Activated CD4-positive, CD25-positive, alpha-beta regulatory T cell treated with anti-CD3 and anti-CD28 coated beads, Interleukin-2, amount 50 U/mL, for 16 hours (primary cell): ENCODE results near the gene PLPPR4.
"Not testable (repeated sequence)": the region's sequence is repeated elsewhere in the genome, so short reads cannot be mapped to it uniquely, and the experiment has no call there.

ENCODE experiments used
- DNase-seq: peaks from one replicate; pipeline ENCODE4 v3.0.0-alpha.2; 2020; ENCODE audit warnings: low read depth, low spot score

The PLPPR4 gene

GRCh38 chr1:99264201-99265021 is at the start of gene PLPPR4:
PLPPR4 (plus strand) TSS chr1:99264492; CDS start chr1:99264594, 102 bp downstream.
- DNase-seq, result no peak

GRCh38 chr1:99216956-99217355 is 47.3 kb upstream of the PLPPR4 start:
- DNase-seq, result no peak

GRCh38 chr1:99217599-99217998 is 46.7 kb upstream of the PLPPR4 start:
- no peak for DNase-seq

- DNase-seq, result no peak
Measured at GRCh38 chr1:99218572-99218971, 45.7 kb upstream of the PLPPR4 start.

- DNase-seq, result no peak
Measured at GRCh38 chr1:99218999-99219398, 45.3 kb upstream of the PLPPR4 start.

- DNase-seq, result no peak
Measured at GRCh38 chr1:99227056-99227897, 37.0 kb upstream of the PLPPR4 start.

- DNase-seq, result no peak
Measured at GRCh38 chr1:99228153-99228552, 36.1 kb upstream of the PLPPR4 start.

- DNase-seq, result no peak
Measured at GRCh38 chr1:99229122-99229521, 35.2 kb upstream of the PLPPR4 start.

GRCh38 chr1:99230695-99231094 is 33.6 kb upstream of the PLPPR4 start:
- no peak for DNase-seq

- DNase-seq, result no peak
Measured at GRCh38 chr1:99232172-99232571, 32.1 kb upstream of the PLPPR4 start.

GRCh38 chr1:99233446-99233845 is 30.8 kb upstream of the PLPPR4 start:
- DNase-seq, result no peak

- DNase-seq, result no peak
Measured at GRCh38 chr1:99236756-99237155, 27.5 kb upstream of the PLPPR4 start.

GRCh38 chr1:99239690-99240089 is 24.6 kb upstream of the PLPPR4 start:
- no peak for DNase-seq

GRCh38 chr1:99240621-99241020 is 23.7 kb upstream of the PLPPR4 start:
- no peak for DNase-seq

- no peak for DNase-seq
Measured at GRCh38 chr1:99246152-99246551, 18.1 kb upstream of the PLPPR4 start.

GRCh38 chr1:99247199-99247598 is 17.1 kb upstream of the PLPPR4 start:
- no peak for DNase-seq

- no peak for DNase-seq
Measured at GRCh38 chr1:99250728-99251127, 13.6 kb upstream of the PLPPR4 start.

GRCh38 chr1:99251308-99251707 is 13.0 kb upstream of the PLPPR4 start:
- no peak for DNase-seq

GRCh38 chr1:99252630-99253029 is 11.7 kb upstream of the PLPPR4 start:
- no peak for DNase-seq

- DNase-seq, result not testable (repeated sequence)
Measured at GRCh38 chr1:99260402-99260801, 3.9 kb upstream of the PLPPR4 start.

- DNase-seq, result no peak
Measured at GRCh38 chr1:99265124-99265523, 832 bp downstream of the PLPPR4 start.

GRCh38 chr1:99266726-99267125 is 2.4 kb downstream of the PLPPR4 start:
- DNase-seq, result no peak

- DNase-seq, result no peak
Measured at GRCh38 chr1:99268021-99268420, 3.7 kb downstream of the PLPPR4 start.
